DND-41 (cell line): ENCODE data around the gene AFAP1L1.

Source experiments
- EZH2 ChIP-seq: IDR thresholded peaks from 3 replicates; pipeline ENCODE4 v1.6.1; 2012; ENCODE audit warnings: borderline replicate concordance, low read depth, mild to moderate bottlenecking, moderate library complexity, low read length, inconsistent platforms; ENCODE audit not compliant: severe bottlenecking
- TF ChIP-seq, protein P1 (sequence below): IDR thresholded peaks from 2 replicates; pipeline ENCODE4 v1.5.1; 2012; ENCODE audit warnings: borderline replicate concordance, low read length, moderate library complexity, mild to moderate bottlenecking; ENCODE audit not compliant: poor library complexity, severe bottlenecking; ENCODE audit errors: extremely low read depth

DNA sequence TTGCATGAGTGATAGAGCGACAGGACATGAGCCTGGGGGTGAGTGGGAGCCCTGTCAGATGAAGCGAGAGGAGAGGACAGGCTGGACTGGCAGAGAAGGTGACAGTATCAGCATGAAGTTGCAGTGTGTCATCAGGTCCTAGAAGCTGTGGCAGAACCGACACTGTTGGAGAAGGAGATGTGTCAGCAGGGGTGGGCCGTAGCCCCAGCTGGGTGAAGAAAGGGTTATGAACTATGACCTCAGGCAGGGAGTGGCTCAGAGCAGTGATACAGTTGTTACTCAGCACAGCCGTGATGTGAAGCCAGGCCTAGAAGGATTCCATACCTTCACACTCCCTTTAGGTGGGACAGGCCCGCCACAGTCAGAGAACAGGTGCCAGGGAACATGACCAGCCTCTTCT is 93.8 kb downstream of the AFAP1L1 start:
- TF ChIP-seq, protein P1, sequence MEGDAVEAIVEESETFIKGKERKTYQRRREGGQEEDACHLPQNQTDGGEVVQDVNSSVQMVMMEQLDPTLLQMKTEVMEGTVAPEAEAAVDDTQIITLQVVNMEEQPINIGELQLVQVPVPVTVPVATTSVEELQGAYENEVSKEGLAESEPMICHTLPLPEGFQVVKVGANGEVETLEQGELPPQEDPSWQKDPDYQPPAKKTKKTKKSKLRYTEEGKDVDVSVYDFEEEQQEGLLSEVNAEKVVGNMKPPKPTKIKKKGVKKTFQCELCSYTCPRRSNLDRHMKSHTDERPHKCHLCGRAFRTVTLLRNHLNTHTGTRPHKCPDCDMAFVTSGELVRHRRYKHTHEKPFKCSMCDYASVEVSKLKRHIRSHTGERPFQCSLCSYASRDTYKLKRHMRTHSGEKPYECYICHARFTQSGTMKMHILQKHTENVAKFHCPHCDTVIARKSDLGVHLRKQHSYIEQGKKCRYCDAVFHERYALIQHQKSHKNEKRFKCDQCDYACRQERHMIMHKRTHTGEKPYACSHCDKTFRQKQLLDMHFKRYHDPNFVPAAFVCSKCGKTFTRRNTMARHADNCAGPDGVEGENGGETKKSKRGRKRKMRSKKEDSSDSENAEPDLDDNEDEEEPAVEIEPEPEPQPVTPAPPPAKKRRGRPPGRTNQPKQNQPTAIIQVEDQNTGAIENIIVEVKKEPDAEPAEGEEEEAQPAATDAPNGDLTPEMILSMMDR: no peak
- no peak for TF ChIP-seq EZH2
